ENCODE measurements around the gene NEK8. TPM values are rescaled to one million over a fixed set of nuclear protein-coding genes. Genes with fewer than 3 reads are reported as not detected.

NEK8 gene
- total and polyA plus RNA-seq, 2 of the 8 experiments (the other 6 are each of a cell fraction or from before 2014, with no cell fraction given), result 14.9 to 23.3 TPM

GRCh38 chr17:28703552-28704218 lies 24.9 kb upstream of the NEK8 start (continued):
- no peak for TF ChIP-seq ATF2 (IDR thresholded peaks at IDR 0.05; ENCODE audit: low read length)
- no peak for TF ChIP-seq ATF3 (IDR thresholded peaks at IDR 0.05; ENCODE audit: insufficient read depth, low read depth, low read length)
- TF ChIP-seq HDAC6 (IDR thresholded peaks at IDR 0.05; ENCODE audit: low read depth, low read length), result no peak
- TF ChIP-seq CHD2 (IDR thresholded peaks at IDR 0.05; ENCODE audit: low read length), result no peak
- no peak for TF ChIP-seq CTCF (IDR thresholded peaks at IDR 0.05; ENCODE audit: control extremely low read depth in 1 of 3, insufficient read depth in 1 of 3, low read depth in 1 of 3, low read length in 3 of 3)
- no peak for TF ChIP-seq PHF8 (conservative IDR thresholded peaks at IDR 0.05; ENCODE audit: low read depth, low read length)
- TF ChIP-seq BACH1 (IDR thresholded peaks at IDR 0.05; ENCODE audit: low read length), result no peak
